ENCODE data around the gene RPP14. TPM values are rescaled to one million over a fixed set of nuclear protein-coding genes. Genes with fewer than 3 reads are reported as not detected.

The RPP14 gene
- 20.6 and 26.0 TPM in 2 replicates for total RNA-seq

GRCh38 chr3:58305882-58306711 is at the start of gene RPP14, which contains the start of gene HTD2:
RPP14 (plus strand) TSS chr3:58306245; CDS start chr3:58310330, 4,085 bp downstream.
HTD2 (plus strand) TSS chr3:58306520; CDS start chr3:58317614, 11,094 bp downstream.

GRCh38 chr3:58332575-58333188 is 26.6 kb downstream of the RPP14 start, which contains the start of gene PXK:
PXK (plus strand) TSS chr3:58332892; CDS start chr3:58332989, 97 bp downstream.

Other genes starting within 250 kb of the RPP14 start
- 0.34 and 11.7 TPM in 2 replicates for gene DNASE1L3, start 95.3 kb upstream of the RPP14 start, total RNA-seq
- 9.9 and 28.0 TPM in 2 replicates for gene ABHD6, start 68.5 kb upstream of the RPP14 start, total RNA-seq
- 9.9 and 18.7 TPM in 2 replicates for gene HTD2, start 275 bp downstream of the RPP14 start, total RNA-seq
- gene PXK, start 26.6 kb downstream of the RPP14 start, total RNA-seq, result 21.9 and 37.6 TPM in 2 replicates
- gene PDHB, start 127.6 kb downstream of the RPP14 start, total RNA-seq, result 36.2 and 51.5 TPM in 2 replicates
- 5.5 and 8.3 TPM in 2 replicates for gene KCTD6, start 185.9 kb downstream of the RPP14 start, total RNA-seq
- under 0.01 and 0.21 TPM in 2 replicates for gene ACOX2, start 230.9 kb downstream of the RPP14 start, total RNA-seq

Measured in nasal cavity respiratory epithelium epithelial cell of viscerocranial mucosa (primary cell).